DMS 273 treated with DMSO at 0.1 percent for 48 hours (cell line): Measurements from ENCODE around the gene TSPAN9.
A peak's percentile ranks its signal among the peaks of the same experiment; 100 is the strongest.

Experiments used
- DNase-seq: peaks from one replicate; lab custom pipeline; 2025; lab: John Stamatoyannopoulos, UW

The TSPAN9 gene

DNA sequence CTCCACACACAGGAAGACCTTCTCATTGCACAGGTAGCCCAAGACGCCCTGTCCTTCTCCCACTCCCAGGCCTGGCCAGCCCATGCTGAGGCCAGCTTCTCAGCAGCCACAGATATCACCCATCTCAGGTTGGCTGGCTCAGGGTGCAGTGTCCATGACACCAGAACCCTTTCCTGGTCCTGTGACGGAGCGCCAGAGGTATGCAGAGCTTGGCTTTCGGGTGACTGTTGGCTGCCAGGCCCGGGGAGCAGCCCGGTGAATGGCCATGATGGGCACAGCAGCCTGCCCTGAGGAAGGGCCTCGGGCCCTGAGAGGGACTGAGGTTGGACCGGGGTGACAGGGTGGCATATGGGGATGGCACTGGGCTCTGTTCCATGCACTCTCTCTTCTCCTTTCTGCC is 173.4 kb downstream of the TSPAN9 start:
- no peak for DNase-seq

DNA sequence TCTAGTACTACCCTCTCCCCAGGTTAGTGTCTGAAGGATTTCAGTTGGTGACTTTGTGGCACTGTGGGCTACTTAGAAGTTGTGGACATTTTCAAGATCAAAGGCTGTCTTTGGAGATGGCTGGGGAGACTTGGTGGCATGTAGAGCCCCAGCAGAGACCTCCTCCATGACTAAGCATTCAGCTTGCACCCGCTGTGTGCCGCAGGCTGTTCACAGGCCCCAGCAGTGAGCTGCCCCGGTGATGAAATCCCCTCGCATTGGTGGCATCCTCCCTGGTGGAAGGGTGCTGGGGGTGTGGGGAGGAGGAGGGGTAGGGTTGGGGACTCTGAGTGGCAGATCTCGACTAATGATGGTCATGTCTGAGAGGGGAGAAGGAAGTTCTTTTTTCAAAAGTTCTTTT is 173.9 kb downstream of the TSPAN9 start:
- no peak for DNase-seq

DNA sequence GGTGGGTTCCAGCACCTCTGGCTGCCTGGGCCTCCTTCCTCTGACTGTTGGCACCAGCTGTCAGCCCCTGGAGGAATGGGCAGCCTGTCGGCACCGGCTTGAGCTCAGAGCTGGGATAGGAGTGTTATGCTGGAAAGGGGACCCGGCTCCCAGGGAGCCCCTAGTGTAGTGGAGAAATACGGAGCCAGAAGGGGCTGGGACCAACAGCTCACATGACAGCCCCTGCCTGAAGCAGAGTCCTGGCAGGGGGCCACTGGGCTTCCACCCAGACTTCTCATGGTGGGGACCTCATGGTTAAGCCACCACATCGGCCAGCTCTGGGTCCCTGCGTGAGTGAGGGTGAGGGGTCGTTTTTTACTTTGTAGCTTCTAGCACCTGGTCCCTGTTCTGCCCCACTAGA is 174.5 kb downstream of the TSPAN9 start:
- DNase-seq, result no peak

DNA sequence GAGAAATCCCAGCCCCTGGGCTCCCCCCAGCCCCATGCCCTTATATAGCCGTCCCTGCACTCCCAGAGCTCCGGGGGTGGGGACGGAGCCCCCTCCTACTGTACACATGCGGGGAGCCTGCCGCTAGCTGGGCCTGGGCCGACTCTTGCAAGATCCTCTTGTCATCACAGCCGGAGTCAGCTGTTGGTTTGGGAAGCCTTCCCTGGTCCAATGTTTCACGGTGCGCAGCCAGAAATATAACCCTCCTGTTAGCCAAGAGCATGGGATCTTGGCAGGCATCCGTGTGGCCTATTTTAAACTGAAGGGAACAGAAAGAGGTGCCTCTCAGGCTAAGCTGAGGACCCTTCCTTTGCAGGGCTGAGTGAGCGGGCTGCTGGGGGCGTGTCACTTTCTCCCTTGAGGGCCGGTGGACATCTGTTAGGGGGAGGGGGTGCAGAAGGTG is 175.3 kb downstream of the TSPAN9 start:
- DNase-seq, result peak; percentile 15

DNA sequence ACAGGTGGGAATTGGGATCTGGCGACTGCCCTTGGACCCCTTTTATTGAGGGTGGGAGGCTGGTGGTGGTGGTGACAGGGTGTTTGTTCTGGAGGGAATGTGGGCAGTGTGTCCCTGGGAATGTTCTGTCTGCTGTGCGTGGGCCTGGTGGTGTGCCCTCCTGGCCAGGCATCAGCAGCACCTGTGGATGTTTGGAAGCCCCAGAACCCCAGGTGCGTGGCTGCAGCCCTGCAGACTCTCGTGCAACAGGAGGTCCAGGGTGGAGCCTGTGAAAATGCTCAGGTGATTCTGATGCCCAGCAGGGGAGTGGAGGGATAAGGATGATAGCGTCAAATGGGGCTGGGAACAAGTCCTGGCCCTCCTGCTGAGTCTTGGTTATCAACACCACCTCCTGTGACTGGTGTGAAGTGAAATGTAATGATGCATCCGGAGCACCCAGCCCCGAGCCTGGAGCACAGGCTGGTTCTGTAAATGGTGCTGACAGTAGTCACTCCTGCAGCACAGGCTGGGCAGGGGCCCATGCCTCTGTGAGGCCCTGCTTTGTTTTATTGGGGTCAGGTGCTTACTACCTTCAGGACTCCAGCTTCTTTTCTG is 176.6 kb downstream of the TSPAN9 start:
- no peak for DNase-seq

DNA sequence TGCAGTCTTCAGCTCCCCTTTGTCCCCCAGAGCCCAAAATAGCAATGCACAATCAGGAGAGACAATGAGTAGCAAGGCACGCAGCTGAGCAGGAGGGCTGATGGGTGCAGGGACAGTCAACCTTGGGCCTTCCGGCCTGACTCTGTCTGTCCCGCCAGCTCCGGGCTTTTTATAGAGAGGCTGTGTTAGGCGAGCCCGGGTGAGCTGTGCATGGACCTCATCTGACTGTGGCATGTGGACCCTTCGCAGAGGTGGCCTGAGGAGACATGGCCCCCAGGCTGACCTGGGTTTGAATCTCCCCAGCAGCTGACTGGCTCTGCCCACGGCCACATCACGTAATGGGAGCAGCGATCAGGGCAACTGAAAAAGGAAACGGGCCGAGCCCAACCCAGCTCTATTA is 177.9 kb downstream of the TSPAN9 start:
- DNase-seq, result no peak

DNA sequence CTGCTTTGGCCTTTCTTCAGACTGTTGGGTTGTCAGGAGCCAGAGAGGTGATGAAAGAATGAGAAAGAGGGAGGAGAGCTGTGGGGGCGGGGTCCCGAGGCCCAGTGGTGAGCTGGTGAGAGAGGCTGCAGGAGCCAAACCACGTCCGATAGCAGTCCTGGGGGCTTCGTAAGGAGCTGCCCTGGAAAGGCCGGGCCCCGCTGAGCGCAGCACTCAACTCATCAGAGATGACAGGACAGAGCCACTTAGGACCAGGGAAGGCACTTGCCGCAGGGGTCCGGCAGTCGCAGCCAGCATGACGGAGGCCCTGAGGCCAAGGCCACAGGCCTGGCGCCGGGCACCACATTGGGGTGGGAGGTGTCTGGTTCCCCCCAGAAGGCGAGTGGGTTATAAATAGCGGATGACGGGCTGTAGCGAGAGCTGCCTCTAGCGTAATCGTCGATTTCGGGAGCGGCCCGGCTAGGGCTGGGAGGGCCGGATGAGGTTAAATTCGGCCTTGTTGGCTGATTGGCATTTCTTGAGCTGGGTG is 179.0 kb downstream of the TSPAN9 start:
- DNase-seq, result no peak

DNA sequence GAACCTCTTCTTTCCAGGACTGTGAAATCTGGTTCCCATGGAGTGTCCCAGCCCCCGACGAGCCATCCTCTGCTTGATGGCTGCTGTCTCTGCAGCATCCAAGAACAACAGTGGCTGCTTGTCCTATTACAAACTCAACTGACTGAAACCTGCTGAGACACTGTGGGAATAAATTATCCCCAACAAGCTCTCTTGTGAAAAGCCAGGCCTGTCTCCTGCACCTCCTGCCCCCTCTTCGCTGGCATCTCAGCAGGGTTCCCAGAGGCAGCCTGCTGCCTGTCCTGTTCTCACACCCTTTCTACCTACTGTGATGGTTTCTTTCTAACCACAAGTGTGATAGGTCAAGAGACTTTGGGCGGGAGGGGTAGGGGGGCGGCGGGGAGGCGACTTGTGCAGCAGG is 180.2 kb downstream of the TSPAN9 start:
- DNase-seq, result no peak

DNA sequence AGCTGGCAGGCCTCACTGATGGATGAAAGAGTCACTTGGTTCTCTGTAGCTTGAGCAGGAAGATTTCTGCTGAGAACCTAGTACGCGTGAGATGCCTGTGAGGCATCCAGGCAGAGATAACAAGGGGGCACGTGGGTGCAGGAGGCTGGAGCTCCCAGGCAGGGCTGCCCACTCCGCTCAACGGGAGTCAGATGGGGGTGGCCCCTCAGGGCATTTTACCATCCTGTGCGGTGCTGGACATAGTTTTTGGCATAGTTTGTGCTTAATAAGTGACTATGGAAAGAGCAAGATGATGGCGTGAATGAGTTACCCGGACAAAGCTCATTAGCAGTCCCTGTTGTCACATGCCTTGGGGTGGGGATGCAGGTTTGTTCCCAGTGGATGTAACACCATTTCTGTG is 182.8 kb downstream of the TSPAN9 start:
- DNase-seq, result no peak

DNA sequence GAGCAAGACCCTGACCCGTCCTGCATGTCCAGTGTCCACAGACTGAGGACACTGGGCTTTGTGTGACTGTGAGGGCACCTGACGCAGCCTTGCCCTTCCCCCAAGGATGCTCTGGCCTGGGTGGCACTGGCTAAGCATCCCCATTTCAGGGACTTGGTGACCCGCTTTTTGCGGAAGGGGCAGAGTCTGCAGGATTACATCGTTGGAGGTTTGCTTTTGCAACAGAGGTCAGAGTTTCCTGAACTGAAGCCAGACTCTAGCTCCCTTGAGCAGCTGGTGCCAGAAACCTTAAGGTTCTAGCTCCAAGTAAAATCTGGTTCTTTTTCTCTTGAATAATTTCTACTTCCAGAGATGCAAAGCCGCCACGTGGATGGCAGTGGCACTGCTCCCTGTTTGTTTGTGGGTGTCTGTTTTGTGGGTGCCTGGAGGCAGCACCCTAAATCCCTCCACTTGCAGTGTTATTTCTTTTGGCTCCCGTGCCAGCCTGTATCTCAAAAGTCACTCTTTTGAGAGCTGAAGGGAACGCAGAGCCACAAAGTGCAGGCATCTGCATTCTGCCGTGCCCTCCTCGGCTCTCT is 184.7 kb downstream of the TSPAN9 start:
- DNase-seq, result no peak

DNA sequence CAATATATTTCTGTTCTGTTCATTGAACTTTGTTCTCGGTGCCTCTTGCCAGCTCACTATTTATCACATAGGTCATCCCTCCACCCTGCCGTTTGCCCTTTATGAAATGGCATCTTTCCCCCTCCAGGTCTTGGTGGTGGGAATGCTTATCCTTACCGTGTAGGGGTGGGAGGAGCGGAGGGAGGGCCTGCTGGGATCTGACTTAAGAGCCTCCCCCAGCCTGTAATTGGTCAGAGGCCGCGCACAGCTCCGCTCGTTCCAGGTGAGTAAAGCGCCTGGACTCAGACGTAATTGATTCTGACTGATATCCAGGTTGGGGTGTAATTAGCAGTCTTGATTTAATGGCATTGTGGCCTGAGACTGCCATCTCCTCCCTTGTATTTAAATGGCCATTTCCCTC is 185.3 kb downstream of the TSPAN9 start:
- no peak for DNase-seq

DNA sequence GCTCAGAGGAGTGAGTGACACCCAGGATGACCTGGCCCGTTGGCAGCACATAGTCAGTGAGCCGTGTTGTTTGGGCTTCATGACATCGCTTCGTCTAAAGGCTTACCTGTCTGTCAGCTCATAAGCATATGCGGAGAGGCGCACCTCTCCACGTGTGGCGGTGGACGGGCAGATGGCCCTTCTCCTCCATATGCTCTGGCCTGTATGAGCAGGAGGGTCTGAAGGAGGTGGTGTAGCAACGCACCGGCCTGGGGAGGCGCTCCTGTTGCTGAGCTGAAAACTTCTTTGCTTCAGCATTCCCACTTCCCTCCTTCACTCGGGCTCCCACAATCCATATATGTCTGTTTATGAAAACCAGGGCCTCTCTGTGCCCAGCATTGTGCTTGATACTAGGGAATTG is 186.1 kb downstream of the TSPAN9 start:
- no peak for DNase-seq

DNA sequence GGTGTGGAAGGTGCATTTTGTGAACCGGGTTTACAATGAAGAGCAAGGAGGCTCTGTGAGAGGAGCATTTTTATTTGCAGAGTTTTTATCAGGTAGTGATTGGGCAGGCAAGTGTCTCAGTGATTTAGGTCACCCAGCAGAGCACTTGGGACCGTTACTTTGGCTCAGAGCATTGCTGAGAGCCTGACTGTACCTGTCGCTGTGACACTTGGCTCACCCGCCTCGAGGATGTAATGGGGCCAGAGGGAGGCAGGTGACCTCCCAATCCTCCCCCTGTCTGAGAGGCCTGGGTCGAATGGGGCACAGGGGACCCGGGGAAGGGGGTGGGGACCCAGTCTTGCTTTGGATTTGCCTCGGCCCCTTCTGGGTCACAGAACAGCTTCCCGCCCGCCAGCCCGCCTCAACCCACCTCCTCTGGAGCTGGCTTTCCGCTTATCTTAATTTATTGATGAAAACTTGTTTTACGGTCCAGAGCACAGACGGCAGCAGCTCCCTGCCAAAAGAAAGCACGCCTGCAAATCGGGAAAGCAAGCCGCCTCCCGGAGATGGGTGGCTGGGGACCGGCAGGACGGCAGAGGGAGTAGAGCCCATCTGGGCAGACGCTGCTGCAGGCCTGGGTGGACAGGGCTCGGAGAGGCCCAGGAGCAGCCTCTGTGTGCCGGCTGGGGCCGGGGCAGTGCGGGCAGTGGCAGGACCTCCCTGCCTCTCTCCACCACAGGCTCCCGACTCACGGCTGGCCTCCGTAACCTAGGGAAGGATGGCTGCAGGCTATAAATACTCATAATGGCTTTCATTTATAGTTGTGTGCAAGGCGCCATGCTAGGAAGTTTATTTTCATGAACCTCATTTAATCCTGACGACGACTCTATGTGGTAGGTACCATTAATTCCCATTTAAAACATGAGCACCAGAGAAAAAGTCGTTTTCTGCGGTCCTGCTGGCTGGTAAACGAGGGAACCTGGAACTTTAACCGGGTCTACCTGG is 187.1 kb downstream of the TSPAN9 start:
- DNase-seq, result no peak

DNA sequence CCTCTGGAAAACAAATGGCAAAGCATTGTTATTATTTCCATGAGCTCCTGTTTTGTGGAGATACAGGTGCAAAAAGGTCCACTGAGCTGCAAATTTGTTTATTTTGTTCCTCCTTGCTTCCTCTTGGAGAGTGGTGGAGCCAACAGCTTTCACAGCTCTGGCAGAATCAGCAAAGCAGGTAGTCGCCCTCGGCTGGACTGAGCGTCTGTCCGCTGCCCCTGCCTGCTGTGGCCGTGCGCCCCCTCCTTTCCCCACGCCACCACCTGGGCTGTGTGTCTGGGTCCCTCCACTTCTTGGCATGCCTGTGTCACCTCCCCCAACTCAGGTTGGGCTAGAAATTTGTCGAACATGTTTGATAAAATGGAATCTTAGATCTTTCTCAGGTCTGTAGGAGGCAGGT is 188.2 kb downstream of the TSPAN9 start:
- DNase-seq, result no peak

DNA sequence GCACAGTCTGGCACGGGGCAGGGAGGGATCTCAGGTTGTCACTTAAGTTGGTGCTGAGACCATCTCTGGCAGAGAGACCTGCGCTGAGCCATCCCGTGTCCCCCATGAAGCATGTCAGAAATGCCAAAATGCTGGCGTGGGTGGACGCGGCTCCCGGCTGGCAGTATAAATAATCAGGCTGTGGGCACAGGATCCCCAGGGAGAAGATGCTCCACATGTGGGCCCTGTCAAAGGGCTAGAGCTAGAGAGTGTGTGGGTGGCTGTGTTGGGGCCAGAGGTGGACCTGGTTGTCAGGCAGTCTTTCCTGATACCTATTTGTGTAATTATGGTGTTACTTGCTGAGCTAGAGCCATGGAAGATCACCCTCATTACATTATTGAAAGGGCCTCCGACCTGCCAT is 189.5 kb downstream of the TSPAN9 start:
- no peak for DNase-seq

DNA sequence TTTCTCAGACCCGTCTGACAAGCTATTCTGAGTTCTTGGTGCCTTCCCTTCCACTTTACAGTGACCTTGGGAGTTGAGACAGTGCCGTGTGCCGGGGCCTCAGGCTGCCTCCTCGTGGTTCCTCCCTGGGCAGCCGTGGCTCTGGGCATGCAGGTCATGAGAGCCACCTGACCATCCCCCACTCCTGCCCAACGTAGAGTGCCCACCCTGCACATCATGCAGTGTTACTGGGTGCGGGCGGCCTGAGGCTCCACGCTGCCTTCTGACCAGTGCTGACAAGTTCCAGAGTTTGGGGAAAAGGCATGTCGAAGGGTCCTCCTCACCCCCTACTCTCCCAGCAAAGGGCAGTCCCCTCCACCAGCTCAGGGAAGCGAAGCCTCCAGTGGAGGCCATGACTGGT is 190.5 kb downstream of the TSPAN9 start:
- DNase-seq, result no peak

DNA sequence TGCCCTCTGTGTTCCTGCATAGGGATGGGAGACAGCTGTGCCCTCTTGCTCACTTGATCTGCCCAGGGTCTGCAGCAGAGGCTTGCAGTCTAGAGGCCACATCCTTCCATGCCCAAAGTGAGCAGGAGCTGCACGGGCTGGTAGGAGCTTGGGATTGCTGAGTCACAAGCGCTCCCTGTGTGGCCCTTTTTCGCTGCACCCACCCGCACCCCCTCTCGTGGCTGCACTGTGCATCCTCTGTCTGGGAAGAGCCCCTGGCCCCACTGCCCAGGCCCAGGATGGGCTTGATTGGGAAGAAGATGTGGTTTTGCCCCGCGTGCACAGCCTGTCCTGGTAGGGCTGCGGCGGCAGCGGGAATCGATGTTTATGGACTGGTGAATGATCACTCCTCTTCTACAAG is 192.4 kb downstream of the TSPAN9 start:
- no peak for DNase-seq

DNA sequence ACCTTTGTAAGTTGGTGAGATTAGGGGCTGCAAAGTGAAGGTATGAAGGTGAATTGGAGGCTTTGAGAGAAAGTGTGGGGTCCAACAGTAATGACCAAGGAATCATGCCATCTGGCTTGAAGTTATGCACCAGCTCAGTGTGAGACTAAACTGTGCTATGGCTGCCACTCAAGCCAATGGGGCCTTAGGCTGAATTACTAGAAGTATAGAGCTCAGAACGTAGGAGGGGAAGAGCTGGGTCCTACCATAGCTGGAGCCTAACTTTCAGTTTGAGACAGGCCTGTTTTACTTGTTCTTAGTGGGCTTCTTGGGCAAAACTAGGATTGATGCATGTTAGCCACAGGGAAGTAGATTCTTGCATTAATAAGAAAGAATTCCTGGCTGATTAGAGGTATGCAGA is 194.0 kb downstream of the TSPAN9 start:
- DNase-seq, result no peak

DNA sequence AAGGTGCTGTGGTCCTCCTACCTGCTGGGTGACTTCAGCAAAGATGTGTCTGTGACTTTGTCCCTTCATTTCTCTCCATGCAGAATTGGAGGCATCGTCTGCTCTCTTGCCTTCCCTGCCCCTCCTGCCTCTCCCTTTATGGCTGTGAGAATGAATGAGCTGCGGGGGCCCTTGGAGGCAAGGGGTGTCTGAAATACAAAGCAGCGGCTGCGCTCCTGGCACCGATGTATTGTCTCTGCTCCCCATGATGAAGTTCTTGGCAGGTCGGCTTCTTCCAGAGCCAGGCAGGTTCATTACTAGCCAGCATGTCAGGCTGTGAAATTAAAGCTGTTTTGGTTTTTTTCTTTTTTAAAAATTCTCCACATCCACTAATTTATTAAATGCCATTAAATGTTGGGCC is 194.5 kb downstream of the TSPAN9 start:
- DNase-seq, result no peak

DNA sequence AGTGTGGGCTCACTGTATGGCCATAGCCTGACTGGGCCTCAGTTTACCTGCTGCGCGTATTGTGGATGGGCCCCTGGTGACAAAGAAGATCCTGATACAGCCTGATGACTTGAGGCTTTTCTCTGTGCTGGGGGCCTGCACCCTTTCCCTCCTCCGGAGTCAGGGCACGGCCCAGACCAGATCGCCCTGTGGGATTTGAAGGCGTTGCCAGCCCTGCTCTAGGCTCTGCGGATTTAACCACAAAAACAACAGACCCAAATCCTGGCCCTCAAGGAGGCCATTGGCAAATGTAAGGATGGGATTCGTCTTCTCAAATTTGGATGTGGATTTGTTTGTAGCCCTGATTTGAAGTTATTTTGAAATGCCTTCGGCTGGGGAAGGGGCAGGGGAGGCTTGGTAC is 195.8 kb downstream of the TSPAN9 start:
- DNase-seq, result no peak

DNA sequence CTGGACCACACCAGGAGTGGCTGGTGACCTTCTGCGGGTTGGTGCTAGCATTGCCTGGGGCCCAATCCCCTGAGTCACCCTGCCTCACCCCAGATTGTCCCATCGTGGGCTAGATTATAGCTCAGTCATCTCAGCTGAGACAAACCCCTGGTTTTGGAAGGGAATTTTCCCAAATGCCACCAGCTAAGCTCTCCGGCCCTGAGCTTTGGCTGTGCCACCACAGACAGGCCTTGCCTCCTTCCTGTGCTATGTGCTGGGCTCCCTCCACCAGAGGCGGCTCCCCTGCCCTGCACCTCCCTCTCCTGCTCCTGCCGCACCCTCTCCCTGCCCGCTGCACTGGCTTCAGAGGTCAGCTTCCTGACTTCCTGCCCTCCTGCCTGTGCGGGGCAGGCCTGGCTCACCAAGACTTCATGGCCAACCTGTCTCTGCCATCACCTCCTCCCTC is 196.3 kb downstream of the TSPAN9 start:
- no peak for DNase-seq

DNA sequence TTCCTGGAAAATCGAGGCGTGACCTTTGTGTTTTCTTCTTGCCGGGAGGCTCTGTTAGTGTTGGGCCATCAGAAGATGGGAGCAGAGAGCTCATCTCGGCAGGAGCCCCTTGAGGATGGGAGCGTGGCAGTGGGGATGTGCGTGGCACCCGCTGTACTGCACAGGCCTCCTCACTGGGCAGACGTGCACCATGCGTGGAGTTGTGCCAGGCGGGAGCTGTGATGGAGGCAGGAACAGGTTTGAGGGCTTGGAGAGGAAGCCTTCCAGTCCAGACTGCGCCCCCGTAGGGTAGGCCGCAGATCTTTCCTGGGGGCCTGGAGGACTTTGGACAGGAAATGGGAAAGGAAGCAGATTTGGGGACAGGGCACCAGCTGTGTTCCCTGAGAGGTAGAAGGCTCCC is 197.5 kb downstream of the TSPAN9 start:
- no peak for DNase-seq
